ENCODE measurements around the gene SPEM3. TPM values are rescaled to one million over a fixed set of nuclear protein-coding genes. Genes with fewer than 3 reads are reported as not detected.

Gene SPEM3
- total RNA-seq, 1 donor from 2014 or later = not detected

DNA sequence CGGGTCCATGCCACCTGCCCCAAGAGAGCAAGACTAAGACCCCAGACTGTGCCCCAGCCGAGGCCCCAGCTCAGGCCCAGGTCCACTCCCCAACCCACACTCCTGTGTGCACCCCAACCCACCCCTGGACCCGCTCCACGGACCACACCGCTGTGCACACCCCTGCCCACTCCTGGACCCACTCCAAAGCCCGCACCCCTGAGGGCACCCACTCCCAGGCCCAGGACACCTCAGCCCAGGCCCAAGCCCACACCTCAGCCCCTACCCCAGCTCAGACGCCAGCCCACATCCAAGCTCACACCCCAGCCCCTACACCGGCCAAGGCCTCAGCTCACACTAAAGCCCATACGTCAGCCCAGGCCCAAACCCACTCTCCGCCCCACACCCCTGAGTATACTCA lies 1.1 kb downstream of the SPEM3 start:
- DNase-seq (ENCODE audit: low read depth) = no peak
- TF ChIP-seq, protein P1, sequence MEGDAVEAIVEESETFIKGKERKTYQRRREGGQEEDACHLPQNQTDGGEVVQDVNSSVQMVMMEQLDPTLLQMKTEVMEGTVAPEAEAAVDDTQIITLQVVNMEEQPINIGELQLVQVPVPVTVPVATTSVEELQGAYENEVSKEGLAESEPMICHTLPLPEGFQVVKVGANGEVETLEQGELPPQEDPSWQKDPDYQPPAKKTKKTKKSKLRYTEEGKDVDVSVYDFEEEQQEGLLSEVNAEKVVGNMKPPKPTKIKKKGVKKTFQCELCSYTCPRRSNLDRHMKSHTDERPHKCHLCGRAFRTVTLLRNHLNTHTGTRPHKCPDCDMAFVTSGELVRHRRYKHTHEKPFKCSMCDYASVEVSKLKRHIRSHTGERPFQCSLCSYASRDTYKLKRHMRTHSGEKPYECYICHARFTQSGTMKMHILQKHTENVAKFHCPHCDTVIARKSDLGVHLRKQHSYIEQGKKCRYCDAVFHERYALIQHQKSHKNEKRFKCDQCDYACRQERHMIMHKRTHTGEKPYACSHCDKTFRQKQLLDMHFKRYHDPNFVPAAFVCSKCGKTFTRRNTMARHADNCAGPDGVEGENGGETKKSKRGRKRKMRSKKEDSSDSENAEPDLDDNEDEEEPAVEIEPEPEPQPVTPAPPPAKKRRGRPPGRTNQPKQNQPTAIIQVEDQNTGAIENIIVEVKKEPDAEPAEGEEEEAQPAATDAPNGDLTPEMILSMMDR (conservative IDR thresholded peaks at IDR 0.05; ENCODE audit: low read depth, low read length) = no peak
- H3K4me3 ChIP-seq (ENCODE audit: low read depth, low read length) = no peak overlapping the region

DNA sequence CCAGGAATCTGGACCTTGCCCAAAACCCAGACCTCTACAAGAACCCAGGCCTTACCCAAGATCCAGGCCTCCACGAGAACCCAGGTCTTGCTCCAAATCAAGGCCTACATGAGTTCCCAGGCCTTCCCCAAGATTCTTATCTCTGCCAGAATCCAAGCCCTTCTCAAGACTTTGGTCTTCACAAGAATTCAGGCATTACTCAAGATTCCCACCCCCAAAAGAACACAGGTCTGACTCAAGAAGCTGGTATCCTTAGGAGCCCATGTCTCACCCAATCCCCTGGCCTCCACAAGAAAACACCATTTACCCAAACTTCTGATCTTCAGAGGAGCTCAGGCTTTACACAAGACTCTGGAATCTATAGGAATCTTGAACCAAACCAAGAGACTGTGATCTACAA lies 2.6 kb downstream of the SPEM3 start:
- TF ChIP-seq, protein P1 (conservative IDR thresholded peaks at IDR 0.05; ENCODE audit: low read depth, low read length) = no peak
- DNase-seq (ENCODE audit: low read depth) = no peak
- H3K4me3 ChIP-seq (ENCODE audit: low read depth, low read length) = no peak overlapping the region

DNA sequence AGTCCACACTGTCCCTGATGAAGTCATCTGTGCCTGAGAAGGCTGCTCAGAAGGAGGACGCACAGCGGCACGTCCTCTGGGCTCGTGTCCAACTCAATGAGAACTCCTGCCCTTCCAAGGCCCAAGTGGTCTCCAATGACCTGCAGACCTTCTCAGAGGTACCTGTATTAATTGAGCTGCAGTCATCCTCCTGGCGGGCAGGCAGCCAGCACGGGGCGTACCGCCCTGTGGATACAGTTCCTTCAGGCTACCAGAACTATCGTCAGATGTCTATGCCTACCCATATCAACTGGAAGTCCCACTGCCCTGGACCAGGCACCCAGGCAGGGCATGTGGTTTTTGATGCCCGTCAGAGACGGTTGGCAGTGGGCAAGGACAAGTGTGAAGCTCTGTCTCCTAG lies 3.6 kb downstream of the SPEM3 start:
- no peak for DNase-seq (ENCODE audit: low read depth)
- TF ChIP-seq, protein P1 (conservative IDR thresholded peaks at IDR 0.05; ENCODE audit: low read depth, low read length) = no peak
- H3K4me3 ChIP-seq (ENCODE audit: low read depth, low read length) = no peak overlapping the region

DNA sequence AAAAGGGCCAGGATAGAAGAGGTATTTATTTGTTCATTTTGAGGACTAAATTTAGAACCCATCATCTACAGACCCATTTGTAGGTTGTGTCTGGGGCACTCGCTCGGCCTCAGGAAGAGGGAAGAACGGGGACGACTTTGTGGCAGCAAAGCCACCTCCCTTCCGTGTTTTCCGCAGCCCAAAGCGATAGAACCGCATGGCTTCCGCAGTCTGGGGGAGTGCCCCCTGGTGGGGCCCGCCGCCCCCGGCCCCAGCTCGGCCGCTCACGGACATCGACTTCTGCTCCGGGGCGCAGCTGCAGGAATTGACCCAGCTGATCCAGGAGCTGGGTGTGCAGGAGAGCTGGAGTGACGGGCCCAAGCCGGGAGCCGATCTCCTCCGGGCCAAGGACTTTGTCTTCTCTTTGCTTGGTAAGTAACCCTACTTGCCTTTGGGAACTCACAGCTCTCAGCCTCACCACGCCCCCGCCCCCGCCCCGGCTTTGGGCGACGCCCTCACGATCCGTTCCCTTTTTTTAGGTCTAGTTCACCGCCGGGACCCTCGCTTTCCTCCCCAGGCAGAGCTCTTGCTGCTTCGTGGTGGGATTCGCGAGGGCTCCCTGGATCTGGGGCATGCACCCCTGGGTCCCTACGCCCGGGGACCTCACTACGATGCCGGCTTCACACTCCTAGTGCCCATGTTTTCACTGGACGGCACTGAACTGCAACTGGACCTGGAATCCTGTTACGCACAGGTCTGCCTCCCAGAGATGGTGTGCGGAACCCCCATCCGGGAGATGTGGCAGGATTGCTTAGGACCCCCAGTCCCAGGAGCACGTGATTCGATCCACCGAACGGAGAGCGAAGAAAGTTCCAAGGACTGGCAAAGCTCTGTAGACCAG lies 7.3 kb downstream of the SPEM3 start:
- peak overlapping the region; percentile 75 for H3K4me3 ChIP-seq (ENCODE audit: low read depth, low read length)
- no peak for DNase-seq (ENCODE audit: low read depth)
- TF ChIP-seq, protein P1 (conservative IDR thresholded peaks at IDR 0.05; ENCODE audit: low read depth, low read length) = peak; percentile 36

DNA sequence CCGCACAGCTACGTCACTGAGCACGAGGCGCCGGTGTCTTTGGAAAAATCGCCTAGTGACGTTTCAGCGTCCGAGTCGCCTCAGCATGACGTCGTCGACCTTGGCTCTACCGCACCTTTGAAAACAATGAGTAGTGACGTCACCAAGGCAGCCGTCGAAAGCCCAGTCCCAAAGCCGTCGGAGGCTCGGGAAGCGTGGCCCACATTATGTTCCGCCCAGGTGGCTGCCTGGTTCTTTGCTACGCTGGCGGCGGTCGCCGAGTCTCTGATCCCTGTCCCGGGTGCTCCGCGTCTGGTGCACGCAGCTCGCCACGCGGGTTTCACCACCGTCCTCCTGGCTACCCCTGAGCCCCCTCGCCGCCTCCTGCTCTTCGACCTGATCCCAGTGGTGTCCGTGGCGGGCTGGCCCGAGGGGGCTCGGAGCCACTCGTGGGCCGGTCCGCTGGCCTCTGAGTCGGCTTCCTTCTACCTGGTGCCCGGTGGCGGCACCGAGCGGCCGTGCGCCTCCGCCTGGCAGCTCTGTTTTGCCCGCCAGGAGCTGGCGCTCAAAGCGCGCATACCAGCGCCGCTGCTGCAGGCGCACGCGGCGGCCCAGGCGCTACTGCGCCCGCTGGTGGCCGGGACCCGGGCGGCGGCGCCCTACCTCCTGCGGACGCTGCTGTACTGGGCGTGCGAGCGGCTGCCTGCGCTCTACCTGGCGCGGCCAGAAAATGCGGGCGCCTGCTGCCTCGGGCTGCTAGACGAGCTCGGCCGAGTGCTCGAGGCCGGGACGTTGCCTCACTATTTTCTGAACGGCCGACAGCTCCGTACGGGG lies 8.1 kb downstream of the SPEM3 start:
- no peak for DNase-seq (ENCODE audit: low read depth)
- H3K4me3 ChIP-seq (ENCODE audit: low read depth, low read length) = peak overlapping the region; percentile 75
- TF ChIP-seq, protein P1 (conservative IDR thresholded peaks at IDR 0.05; ENCODE audit: low read depth, low read length) = peak; percentile 78

DNA sequence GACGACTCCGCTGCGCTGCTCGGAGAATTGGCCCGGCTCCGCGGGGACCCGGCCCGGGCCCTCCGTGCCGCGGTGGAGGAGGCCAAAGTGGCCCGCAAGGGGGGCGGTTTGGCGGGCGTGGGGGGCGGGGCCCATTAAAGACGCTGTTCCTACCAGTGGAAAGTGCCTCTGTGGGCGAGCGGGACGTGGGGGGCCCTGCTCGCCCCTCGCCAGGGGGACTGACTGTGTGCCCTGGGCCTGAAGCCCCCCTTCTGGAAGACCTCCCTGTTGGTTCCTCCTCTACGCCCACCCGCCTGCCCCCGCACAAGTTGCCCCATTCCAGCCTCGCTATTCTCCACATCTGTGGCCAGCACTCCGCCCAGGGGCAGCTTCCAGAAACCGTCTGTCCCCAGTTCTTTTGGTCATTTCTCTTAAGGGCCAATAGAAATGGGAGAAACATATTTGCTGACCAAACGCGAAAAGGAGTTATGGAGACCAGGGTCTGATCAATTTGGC lies 8.8 kb downstream of the SPEM3 start:
- peak overlapping the region; percentile 75 for H3K4me3 ChIP-seq (ENCODE audit: low read depth, low read length)
- TF ChIP-seq, protein P1 (conservative IDR thresholded peaks at IDR 0.05; ENCODE audit: low read depth, low read length) = no peak

More for the DNA sequence above, 8.8 kb downstream of the SPEM3 start:
- DNase-seq (ENCODE audit: low read depth) = no peak

Measured in epithelial cell of proximal tubule (primary cell).